ENCODE measurements around the gene SIDT1. TPM values are rescaled to one million over a fixed set of nuclear protein-coding genes. Genes with fewer than 3 reads are reported as not detected.

The SIDT1 gene
- total and polyA plus RNA-seq, 9 donors = 1.8 to 3.7 (median 2.1) TPM

GRCh38 chr3:113588806-113589205, 56.5 kb downstream of the SIDT1 start:
- no peak for DNase-seq
- H3K4me1 ChIP-seq (ENCODE audit: control insufficient read depth, insufficient read depth, low read length) = no peaks in the 10 kb centered on the region
- H3K36me3 ChIP-seq (ENCODE audit: control insufficient read depth, insufficient read depth, low read length) = no peaks in the 10 kb centered on the region
- no CpG with 5 or more reads among the region's 2 CpGs for WGBS (ENCODE audit: insufficient coverage)
- no peak overlapping the region for H3K4me3 ChIP-seq (ENCODE audit: low read length)
- no peaks in the 10 kb centered on the region for H3K9me3 ChIP-seq (replicated peaks; ENCODE audit: control insufficient read depth, low read depth, low read length)
- H3K27me3 ChIP-seq (ENCODE audit: control insufficient read depth, insufficient read depth, low read length) = no peaks in the 10 kb centered on the region
- no peak overlapping the region for H3K27ac ChIP-seq (ENCODE audit: low read length)

GRCh38 chr3:113589971-113590370, 57.6 kb downstream of the SIDT1 start:
- DNase-seq = no peak
- no peak overlapping the region for H3K27ac ChIP-seq (ENCODE audit: low read length)
- H3K4me3 ChIP-seq (ENCODE audit: low read length) = no peak overlapping the region
- H3K27me3 ChIP-seq (ENCODE audit: control insufficient read depth, insufficient read depth, low read length) = no peaks in the 10 kb centered on the region
- no peaks in the 10 kb centered on the region for H3K9me3 ChIP-seq (replicated peaks; ENCODE audit: control insufficient read depth, low read depth, low read length)
- no peaks in the 10 kb centered on the region for H3K36me3 ChIP-seq (ENCODE audit: control insufficient read depth, insufficient read depth, low read length)
- WGBS (ENCODE audit: insufficient coverage) = no CpG with 5 or more reads among the region's 1 CpG
- no peaks in the 10 kb centered on the region for H3K4me1 ChIP-seq (ENCODE audit: control insufficient read depth, insufficient read depth, low read length)

GRCh38 chr3:113590983-113591382, 58.6 kb downstream of the SIDT1 start:
- H3K4me1 ChIP-seq (ENCODE audit: control insufficient read depth, insufficient read depth, low read length) = no peaks in the 10 kb centered on the region
- no CpG with 5 or more reads among the region's 1 CpG for WGBS (ENCODE audit: insufficient coverage)
- DNase-seq = no peak
- no peak overlapping the region for H3K27ac ChIP-seq (ENCODE audit: low read length)
- no peak overlapping the region for H3K4me3 ChIP-seq (ENCODE audit: low read length)
- H3K9me3 ChIP-seq (replicated peaks; ENCODE audit: control insufficient read depth, low read depth, low read length) = no peaks in the 10 kb centered on the region
- H3K27me3 ChIP-seq (ENCODE audit: control insufficient read depth, insufficient read depth, low read length) = no peaks in the 10 kb centered on the region
- no peaks in the 10 kb centered on the region for H3K36me3 ChIP-seq (ENCODE audit: control insufficient read depth, insufficient read depth, low read length)

GRCh38 chr3:113594066-113594465, 61.7 kb downstream of the SIDT1 start:
- no peaks in the 10 kb centered on the region for H3K27me3 ChIP-seq (ENCODE audit: control insufficient read depth, insufficient read depth, low read length)
- H3K9me3 ChIP-seq (replicated peaks; ENCODE audit: control insufficient read depth, low read depth, low read length) = no peaks in the 10 kb centered on the region
- H3K27ac ChIP-seq (ENCODE audit: low read length) = no peak overlapping the region
- no peak for DNase-seq
- no peaks in the 10 kb centered on the region for H3K36me3 ChIP-seq (ENCODE audit: control insufficient read depth, insufficient read depth, low read length)
- H3K4me3 ChIP-seq (ENCODE audit: low read length) = no peak overlapping the region
- H3K4me1 ChIP-seq (ENCODE audit: control insufficient read depth, insufficient read depth, low read length) = no peaks in the 10 kb centered on the region
- no CpG with 5 or more reads among the region's 2 CpGs for WGBS (ENCODE audit: insufficient coverage)

- H3K4me1 ChIP-seq (ENCODE audit: control insufficient read depth, insufficient read depth, low read length) = peaks cover 11% of the 10 kb centered on the region
- H3K9me3 ChIP-seq (replicated peaks; ENCODE audit: control insufficient read depth, low read depth, low read length) = no peaks in the 10 kb centered on the region
- H3K4me3 ChIP-seq (ENCODE audit: low read length) = no peak overlapping the region
- no peak for DNase-seq
- no CpG with 5 or more reads among the region's 4 CpGs for WGBS (ENCODE audit: insufficient coverage)
- H3K27me3 ChIP-seq (ENCODE audit: control insufficient read depth, insufficient read depth, low read length) = no peaks in the 10 kb centered on the region
- H3K27ac ChIP-seq (ENCODE audit: low read length) = no peak overlapping the region
- H3K36me3 ChIP-seq (ENCODE audit: control insufficient read depth, insufficient read depth, low read length) = no peaks in the 10 kb centered on the region
Observed at GRCh38 chr3:113597596-113598354, 65.4 kb downstream of the SIDT1 start.

DNA sequence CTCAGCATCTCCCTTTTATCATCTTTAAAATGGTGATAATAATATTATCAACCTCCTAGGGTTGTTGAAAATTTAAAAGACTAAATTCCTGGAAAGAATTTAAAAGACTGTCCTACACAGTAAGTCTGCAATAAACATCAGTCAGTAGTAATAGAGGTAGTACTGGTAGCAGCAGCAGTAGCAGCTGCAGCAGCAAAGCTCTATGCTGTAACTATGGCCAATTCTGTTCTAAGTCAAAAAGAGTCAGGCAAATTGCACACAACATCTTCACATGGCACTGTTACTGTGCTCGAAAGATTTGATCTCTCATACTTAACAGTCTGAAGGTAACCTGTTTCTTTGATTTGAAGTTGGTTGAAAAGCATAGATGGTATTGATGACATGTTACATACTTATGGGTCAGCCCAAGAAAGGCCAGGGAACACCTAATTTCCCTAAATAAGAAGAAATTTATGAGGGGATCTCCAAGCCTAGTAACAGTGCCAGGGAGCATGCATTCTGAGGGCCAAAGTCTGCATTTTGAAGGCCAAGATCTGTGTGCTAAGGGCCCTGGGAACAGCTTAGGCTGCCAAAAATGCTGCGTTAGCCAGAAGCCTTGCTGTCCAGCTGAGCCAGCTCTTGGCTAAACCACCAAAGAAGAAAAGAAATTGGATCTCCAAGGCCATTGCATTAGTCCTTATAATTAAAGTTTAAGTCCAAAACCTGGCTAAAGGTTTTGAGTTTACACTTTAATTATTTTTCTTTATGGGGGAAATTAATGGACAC, 68.2 kb downstream of the SIDT1 start:
- Histone ChIP-seq H3K36me3 (ENCODE audit: control insufficient read depth, insufficient read depth, low read length) (no peaks in the 10 kb centered on the region), H3K4me1 (ENCODE audit: control insufficient read depth, insufficient read depth, low read length) (peaks cover 11% of the 10 kb centered on the region), H3K27me3 (ENCODE audit: control insufficient read depth, insufficient read depth, low read length) (no peaks in the 10 kb centered on the region), H3K27ac (ENCODE audit: low read length) (no peak overlapping the region), H3K9me3 (replicated peaks; ENCODE audit: control insufficient read depth, low read depth, low read length) (no peaks in the 10 kb centered on the region), H3K4me3 (ENCODE audit: low read length) (no peak overlapping the region)
- peak; percentile 68 for DNase-seq
- 60% methylated on average over 1 of the region's 2 CpGs for WGBS (ENCODE audit: insufficient coverage)

DNA sequence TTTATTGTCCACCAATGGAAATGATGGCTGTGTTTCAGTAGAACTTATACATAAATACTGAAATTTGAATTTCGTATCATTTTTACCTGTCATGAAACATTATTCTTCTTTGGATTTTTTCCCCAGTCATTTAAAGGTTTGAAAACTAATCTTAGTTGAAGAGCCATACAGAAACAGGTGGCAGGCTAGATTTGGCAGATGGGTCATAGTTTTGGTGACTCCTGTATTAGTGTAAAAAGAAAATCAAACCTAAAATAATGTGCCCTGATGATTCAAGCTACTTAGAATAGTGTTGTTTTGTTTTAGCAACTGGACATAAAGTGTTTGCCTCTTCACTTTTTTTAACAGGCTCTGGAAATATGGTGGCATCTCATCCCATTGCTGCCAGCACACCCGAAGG, 68.9 kb downstream of the SIDT1 start:
- DNase-seq = no peak
- no peaks in the 10 kb centered on the region for H3K9me3 ChIP-seq (replicated peaks; ENCODE audit: control insufficient read depth, low read depth, low read length)
- no peaks in the 10 kb centered on the region for H3K36me3 ChIP-seq (ENCODE audit: control insufficient read depth, insufficient read depth, low read length)
- H3K27me3 ChIP-seq (ENCODE audit: control insufficient read depth, insufficient read depth, low read length) = no peaks in the 10 kb centered on the region
- 75% methylated on average over 1 of the region's 2 CpGs for WGBS (ENCODE audit: insufficient coverage)
- H3K4me1 ChIP-seq (ENCODE audit: control insufficient read depth, insufficient read depth, low read length) = peaks cover 11% of the 10 kb centered on the region
- H3K27ac ChIP-seq (ENCODE audit: low read length) = no peak overlapping the region
- H3K4me3 ChIP-seq (ENCODE audit: low read length) = no peak overlapping the region

DNA sequence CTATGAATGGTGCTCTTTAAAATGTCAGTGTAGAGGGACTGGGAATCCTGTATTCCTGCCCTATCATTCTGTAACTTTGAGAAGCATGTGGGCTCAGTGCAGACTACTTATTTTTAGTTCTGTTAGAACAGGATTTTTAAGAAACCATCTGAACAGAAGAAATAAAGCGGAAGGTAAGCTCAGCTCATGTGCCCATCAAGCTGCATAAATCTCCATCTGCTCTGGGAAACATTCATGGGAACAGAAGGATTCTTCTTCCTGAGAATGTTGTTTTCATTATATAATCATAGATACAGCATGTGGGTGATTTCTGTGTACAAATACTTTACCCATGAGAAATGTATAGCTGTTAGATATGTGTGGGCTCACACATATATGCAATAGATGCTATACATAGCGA, 69.9 kb downstream of the SIDT1 start:
- Histone ChIP-seq H3K4me3 (ENCODE audit: low read length) (no peak overlapping the region), H3K36me3 (ENCODE audit: control insufficient read depth, insufficient read depth, low read length) (no peaks in the 10 kb centered on the region), H3K27me3 (ENCODE audit: control insufficient read depth, insufficient read depth, low read length) (no peaks in the 10 kb centered on the region), H3K9me3 (replicated peaks; ENCODE audit: control insufficient read depth, low read depth, low read length) (no peaks in the 10 kb centered on the region), H3K27ac (ENCODE audit: low read length) (no peak overlapping the region), H3K4me1 (ENCODE audit: control insufficient read depth, insufficient read depth, low read length) (peaks cover 11% of the 10 kb centered on the region)
- no CpG with 5 or more reads among the region's 2 CpGs for WGBS (ENCODE audit: insufficient coverage)
- DNase-seq = no peak

GRCh38 chr3:113602836-113603235, 70.5 kb downstream of the SIDT1 start:
- H3K4me3 ChIP-seq (ENCODE audit: low read length) = no peak overlapping the region
- H3K36me3 ChIP-seq (ENCODE audit: control insufficient read depth, insufficient read depth, low read length) = no peaks in the 10 kb centered on the region
- 83% methylated on average over 9 of the region's 11 CpGs for WGBS (ENCODE audit: insufficient coverage)
- no peaks in the 10 kb centered on the region for H3K9me3 ChIP-seq (replicated peaks; ENCODE audit: control insufficient read depth, low read depth, low read length)
- peaks cover 11% of the 10 kb centered on the region for H3K4me1 ChIP-seq (ENCODE audit: control insufficient read depth, insufficient read depth, low read length)
- no peak overlapping the region for H3K27ac ChIP-seq (ENCODE audit: low read length)
- DNase-seq = no peak
- no peaks in the 10 kb centered on the region for H3K27me3 ChIP-seq (ENCODE audit: control insufficient read depth, insufficient read depth, low read length)

GRCh38 chr3:113606539-113607218, 74.3 kb downstream of the SIDT1 start:
- WGBS (ENCODE audit: insufficient coverage) = 20% methylated on average over 1 of the region's 8 CpGs
- DNase-seq = no peak
- H3K27ac ChIP-seq (ENCODE audit: low read length) = no peak overlapping the region

More at GRCh38 chr3:113606539-113607218, 74.3 kb downstream of the SIDT1 start:
- H3K27me3 ChIP-seq (ENCODE audit: control insufficient read depth, insufficient read depth, low read length) = no peaks in the 10 kb centered on the region
- peaks cover 2% of the 10 kb centered on the region for H3K4me1 ChIP-seq (ENCODE audit: control insufficient read depth, insufficient read depth, low read length)
- H3K4me3 ChIP-seq (ENCODE audit: low read length) = no peak overlapping the region
- H3K9me3 ChIP-seq (replicated peaks; ENCODE audit: control insufficient read depth, low read depth, low read length) = no peaks in the 10 kb centered on the region
- H3K36me3 ChIP-seq (ENCODE audit: control insufficient read depth, insufficient read depth, low read length) = no peaks in the 10 kb centered on the region

Measured in muscle of leg (tissue), 11 donors.